ENCODE data around the gene GGACT. TPM values are rescaled to one million over a fixed set of nuclear protein-coding genes. Genes with fewer than 3 reads are reported as not detected.
"Not testable (repeated sequence)": the region's sequence is repeated elsewhere in the genome, so short reads cannot be mapped to it uniquely, and the experiment has no call there.

Gene GGACT
- total RNA-seq, 1 donor from 2014 or later = 1.4 TPM

DNA sequence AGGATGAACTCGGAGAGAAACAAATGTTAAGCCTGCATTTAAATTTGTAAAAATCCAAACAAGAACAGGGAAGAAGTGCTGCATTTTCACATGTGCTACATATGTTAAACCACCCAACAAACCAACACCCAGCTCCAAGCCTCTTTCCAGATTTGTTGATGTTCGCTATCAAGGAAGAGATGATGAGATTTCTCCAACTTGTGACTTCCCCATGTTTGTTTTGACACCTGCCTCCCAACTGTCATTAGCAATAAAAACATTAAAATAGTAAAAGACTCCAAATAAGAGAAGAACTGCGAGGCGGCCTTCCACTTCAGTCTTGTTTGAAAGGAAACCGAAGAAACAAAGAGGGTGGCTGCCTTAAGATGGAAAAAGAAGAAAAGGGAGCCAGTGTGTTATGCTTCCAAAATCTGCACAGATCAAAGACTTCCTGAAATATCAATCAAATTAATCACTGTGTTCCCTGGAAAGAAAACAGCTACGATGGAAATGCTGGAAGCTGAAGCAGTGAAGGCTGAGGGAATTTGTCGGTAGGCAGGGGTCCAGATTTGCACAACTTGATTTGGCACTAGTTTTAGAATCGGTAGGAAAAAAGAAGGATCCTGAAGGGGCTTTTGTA is 14.0 kb upstream of the GGACT start:
- intact Hi-C loops (cut with micrococcal nuclease) = no loop called here
- no peak for DNase-seq
- ATAC-seq = no peak

DNA sequence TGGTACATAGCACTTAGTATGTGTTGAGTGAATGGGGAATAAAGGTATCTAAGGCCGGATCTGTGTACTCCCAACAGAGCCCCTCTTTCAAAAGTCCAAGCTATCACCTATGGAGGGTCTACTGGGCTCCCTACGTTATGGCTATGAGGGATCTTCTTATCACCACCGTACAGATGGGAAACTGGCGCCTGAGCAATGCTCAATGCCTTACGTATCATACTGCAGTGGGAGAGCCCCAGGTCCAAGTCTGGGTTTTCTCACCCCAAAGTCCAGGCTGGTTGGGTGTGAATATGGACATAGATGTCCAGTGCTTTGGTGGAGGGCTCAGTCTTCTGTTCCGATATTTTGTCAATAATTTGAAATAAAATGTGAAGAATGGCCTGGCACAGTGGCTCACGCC is 13.1 kb upstream of the GGACT start:
- intact Hi-C loops (cut with micrococcal nuclease) = no loop called here
- DNase-seq (no peak), ATAC-seq (no peak)

DNA sequence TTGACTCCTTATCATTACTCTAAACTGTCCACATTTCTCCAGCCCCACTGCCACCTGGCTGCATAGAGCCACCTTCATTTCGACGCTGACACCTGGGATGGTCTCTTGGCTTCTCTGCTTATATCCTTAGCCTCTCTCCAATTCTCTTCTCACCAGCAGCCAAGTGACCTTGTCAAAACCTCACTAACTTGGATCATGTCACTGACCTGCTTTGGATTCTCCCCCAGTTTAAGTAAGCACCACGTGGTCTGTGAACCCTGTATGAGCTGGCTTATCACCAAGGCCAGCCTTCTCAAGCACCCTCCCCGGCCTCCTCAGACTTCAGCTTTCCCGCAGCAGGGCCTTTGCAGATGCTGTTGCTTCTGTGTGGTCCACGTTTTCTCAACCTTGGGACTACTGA is 12.3 kb upstream of the GGACT start:
- ATAC-seq (no peak), DNase-seq (no peak)
- intact Hi-C loops (cut with micrococcal nuclease) = no loop called here

DNA sequence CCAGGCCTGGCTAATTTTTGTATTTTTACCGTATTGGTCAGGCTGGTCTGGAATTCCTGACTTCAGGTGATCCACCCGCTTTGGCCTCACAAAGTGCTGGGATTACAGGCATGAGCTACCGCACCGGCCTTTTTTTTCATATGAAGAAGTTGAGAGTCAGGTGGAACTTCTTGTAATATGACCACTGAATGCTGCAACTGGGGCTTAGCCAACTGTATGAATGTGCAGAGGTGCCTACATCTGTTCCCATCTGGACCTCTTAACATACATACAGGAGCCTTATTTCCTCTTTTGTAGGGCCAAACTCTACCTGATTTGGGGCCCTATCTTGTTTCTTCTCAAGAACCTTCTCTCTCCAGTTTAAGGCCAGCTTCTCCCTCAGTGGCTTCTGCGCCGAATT is 11.9 kb upstream of the GGACT start:
- intact Hi-C loops (cut with micrococcal nuclease) = no loop called here
- no peak for ATAC-seq
- DNase-seq = no peak

DNA sequence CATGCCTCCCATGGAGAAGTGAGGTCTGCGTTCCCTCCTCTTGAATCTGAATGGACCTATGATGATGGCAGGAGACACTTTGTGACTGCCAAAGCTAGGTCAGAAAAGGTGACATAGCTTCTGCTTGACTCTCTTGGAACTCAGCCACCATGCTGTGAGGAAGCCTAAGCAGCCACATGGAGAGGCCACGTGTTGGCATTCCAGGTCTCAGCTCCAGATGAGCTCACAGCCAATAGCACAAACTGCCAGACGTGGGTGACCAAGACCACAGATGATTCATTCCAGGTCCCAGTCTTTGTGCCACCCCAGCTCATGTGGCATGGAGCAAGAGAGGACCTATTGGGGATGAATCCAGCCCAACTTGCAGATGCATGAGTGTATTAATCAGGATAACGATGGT is 8.7 kb upstream of the GGACT start:
- intact Hi-C loops (cut with micrococcal nuclease) = no loop called here
- ATAC-seq = no peak
- no peak for DNase-seq

DNA sequence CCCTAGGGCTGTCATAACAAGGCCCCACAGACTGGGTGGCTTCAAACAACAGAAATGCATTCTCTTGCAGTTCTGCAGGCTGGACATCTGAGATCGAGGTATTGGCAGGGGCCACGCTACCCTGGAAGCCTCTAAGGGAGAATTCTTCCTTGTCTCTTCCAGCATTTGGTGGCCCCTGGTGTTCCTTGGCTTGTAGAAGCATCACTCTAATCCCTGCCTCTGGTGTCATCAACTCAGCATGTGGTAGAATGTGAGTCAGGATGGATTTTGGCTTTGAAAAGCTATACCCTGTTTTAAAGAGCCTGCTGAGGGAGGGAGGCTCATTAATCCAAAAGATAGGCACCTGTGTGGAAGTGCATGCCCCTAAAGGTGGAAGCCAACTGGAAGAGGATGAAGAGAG is 7.9 kb upstream of the GGACT start:
- ATAC-seq (no peak), DNase-seq (no peak)
- intact Hi-C loops (cut with micrococcal nuclease) = no loop called here

DNA sequence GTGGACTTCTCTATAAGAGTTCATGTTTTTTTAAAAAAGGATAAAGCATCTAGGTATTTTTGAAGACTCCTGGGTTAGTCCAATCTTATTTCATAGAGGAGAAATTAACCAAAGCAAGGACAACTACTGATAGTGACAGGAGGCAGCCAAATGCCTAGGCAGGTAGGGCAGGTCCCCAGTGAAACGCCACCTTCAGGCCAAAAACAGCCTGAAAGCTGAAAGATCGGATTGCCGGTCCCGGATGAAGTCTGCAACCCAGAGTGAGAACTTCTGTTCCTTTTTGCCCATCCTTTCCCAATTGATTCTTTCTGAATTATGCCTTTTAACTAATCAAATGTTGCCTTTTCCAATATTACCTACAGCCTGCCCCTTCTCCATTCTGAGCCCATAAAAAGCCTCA is 6.1 kb upstream of the GGACT start:
- no peak for ATAC-seq
- intact Hi-C loops (cut with micrococcal nuclease) = no loop called here
- DNase-seq = no peak

DNA sequence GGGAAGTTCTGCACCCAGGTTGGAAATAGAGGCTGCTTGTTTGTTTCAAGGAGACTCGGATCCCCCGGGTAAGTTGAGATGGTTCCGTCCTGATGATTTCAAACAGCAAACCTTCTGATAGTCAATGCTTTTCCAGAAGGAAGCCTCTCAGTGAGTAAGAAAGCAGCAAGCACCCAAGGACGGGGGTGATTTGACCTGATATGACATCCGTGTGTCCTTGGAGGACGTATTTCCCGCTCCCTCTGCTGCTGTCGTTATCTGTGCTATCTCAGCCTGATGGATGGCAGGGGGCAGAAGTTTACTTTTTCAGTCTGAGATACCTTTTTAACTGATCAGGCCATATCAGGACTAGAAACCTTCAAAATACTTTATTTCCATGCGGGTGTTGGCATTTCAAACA is 5.7 kb upstream of the GGACT start:
- ATAC-seq (no peak), DNase-seq (no peak)
- intact Hi-C loops (cut with micrococcal nuclease) = no loop called here

DNA sequence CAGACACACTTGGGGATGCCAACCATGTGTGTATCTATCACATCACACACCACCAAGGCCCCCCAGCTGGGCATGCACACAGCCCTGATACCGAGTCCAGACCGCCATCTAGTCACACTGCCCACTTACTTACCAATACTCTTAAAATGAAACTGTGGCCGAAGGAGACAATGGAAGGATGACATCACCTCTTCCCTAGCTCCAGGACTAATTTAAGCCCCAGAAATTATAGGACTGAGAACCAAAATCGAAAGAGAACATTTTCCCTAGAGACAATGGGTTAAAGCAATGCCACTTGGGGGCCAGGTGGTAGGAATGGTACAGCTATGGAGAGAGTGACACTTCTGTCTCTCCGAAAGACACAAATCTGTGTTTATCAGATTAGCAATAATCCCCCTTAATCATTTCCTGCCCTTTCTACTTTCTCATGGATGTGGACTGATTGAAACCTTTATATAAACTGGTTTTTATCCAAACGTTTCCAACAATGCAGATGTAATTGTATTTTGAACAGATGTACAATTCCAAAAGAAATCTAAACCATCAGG is 663 bp upstream of the GGACT start:
- no peak for ATAC-seq
- intact Hi-C loops (cut with micrococcal nuclease) = no loop called here
- no peak for DNase-seq

DNA sequence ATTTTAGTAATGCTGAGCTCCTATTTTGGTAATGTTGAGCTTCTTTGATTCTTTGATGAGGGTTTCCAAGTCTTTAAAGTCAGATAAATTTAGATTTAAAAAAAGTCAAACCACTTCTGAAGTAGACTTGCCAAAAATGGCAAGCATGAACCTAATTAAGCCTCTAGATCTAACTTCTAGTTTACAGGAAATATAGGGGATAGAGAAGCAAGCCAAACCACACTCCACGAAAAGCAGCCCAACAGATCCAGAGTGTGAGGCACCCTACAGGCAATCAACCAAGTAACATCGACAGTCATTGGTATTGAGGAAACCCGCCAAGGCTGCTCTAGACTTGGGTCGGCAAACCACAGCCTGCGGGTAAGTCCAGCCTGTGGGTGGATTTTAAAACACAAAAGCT is 3.7 kb downstream of the GGACT start:
- no peak for ATAC-seq
- intact Hi-C loops (cut with micrococcal nuclease) = no loop called here
- DNase-seq = no peak

DNA sequence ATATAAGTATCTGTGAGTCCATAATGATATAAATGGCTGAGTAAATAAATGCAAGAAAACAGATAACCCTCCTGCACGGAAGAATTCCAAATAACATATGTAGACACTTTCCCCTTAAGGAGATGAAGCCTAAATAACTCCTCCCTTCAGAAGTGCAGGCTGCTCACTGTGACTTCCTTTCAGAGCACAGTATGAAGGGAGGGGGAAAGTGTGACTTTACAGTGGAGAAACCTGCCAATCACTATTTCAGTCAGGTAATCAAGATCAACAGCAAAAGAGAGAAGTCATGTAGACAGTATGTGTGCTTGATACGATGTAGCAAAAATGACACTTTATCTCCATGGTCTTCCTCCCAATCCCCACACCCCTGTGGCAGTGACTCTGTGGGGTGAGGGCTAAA is 7.1 kb downstream of the GGACT start:
- ATAC-seq (no peak), DNase-seq (no peak)
- intact Hi-C loops (cut with micrococcal nuclease) = no loop called here

DNA sequence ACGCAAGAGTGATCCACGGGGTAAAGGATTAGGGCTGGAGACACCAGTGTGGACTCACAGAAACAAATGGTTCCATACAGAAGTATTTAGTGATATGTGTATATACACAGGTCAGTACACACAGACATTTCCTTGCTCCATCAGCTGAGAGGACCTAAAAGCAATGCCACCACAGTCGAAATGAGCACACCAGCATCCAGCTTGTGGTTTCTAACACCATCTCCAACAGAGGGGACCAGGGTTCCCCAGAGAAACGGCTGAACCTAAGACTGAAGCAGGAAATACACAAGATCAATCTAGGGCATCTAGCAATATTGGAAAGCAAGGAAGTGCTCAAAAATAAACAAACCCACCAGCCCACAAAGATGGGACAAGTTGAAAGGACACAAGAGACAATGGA is 7.6 kb downstream of the GGACT start:
- intact Hi-C loops (cut with micrococcal nuclease) = no loop called here
- DNase-seq (no peak), ATAC-seq (no peak)

DNA sequence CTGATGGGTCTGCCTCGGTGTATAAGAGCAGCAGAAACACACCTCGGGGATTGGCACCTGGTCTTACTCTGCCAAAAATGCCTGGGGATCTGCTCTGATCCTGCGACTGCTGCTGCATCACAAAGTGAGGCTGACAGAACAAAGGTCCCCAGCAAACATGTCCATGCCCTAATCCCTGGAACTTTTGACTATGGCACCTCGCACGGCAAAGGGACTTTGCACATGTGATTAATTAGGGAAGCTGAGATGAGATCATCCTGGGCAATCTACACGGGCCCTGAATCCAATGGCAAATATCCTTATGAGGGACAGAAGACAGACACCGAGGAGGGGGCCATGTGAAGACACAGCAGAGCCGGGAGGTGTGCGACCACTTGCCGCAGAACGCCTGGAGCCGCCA is 8.5 kb downstream of the GGACT start:
- DNase-seq (no peak), ATAC-seq (no peak)
- intact Hi-C loops (cut with micrococcal nuclease) = no loop called here

DNA sequence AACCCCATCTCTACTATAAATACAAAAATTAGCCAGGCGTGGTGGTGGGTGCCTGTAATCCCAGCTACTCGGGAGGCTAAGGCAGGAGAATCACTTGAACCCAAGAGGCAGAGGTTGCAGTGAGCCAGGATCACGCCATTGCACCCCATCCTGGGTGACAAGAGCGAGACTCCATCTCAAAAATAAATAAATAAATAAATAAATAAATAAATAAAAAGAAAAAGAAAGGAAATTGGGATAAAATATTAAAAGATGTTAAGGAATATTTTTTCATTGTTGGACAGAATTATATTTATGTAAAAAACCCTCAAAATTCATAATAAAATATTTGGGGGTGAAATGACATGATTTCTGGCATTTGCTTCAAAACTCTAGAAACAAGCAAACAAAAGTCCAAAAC is 11.3 kb downstream of the GGACT start:
- ATAC-seq; intact Hi-C loops (cut with micrococcal nuclease); DNase-seq: not testable (repeated sequence)

DNA sequence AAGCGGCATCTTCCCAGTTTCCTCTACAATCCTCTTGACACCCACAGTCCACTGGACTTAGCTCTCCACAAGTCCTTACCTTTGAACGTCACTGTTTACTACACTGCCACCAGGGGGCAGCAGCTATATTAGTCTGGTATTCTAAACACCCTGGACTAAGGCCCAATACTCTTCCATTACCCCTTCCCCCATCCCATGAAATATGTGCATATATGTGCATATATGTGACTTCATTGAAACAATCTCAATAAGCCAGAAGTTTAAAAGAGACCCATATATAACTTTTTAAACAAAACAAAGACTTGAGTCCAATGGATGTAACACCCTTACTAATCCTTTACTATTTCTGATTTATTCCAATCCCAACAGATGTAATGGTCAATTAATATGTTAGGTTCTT is 15.5 kb downstream of the GGACT start:
- intact Hi-C loops (cut with micrococcal nuclease) = no loop called here
- peak; percentile 77 for ATAC-seq
- DNase-seq = peak; percentile 67

DNA sequence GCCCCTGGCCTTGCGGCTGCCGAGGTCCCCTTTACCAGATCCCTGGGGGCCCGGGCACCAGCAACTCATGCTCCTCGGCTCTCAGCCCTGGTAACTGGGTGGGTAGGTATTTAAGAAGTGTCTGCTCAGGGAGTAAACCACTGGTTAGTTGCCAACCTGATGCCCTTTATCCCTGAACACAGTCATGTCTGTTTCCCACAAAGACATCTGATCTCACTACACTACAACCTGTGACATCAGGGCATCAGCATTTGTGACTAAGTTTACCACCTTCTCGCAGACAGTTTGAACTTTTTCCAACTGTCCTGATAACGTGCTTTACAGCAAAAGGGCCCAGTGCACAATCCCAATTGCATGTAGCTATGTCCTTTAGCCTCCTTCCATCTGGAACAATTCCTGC is 22.0 kb downstream of the GGACT start:
- no peak for DNase-seq
- intact Hi-C loops (cut with micrococcal nuclease) = no loop called here
- no peak for ATAC-seq

DNA sequence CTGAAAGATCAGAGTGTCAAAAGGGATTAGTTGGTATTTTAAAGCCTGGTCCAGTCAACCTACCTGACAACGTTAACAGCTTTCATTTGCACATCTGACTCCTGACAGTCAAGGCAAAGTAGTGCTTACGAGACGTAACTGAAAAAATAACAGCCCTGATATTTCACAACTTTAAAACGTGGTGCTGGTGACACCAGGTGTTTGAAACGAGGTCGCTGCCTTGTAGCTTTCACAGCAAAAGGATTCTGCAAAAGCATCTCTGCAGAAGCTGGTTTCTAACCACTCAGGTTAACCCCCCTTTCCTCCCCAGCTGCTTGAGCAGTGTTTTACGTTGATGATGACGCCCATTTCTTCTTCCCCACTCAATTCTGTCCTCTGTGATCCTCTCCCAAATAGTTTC is 23.3 kb downstream of the GGACT start:
- DNase-seq (no peak), ATAC-seq (no peak)
- intact Hi-C loops (cut with micrococcal nuclease) = no loop called here

DNA sequence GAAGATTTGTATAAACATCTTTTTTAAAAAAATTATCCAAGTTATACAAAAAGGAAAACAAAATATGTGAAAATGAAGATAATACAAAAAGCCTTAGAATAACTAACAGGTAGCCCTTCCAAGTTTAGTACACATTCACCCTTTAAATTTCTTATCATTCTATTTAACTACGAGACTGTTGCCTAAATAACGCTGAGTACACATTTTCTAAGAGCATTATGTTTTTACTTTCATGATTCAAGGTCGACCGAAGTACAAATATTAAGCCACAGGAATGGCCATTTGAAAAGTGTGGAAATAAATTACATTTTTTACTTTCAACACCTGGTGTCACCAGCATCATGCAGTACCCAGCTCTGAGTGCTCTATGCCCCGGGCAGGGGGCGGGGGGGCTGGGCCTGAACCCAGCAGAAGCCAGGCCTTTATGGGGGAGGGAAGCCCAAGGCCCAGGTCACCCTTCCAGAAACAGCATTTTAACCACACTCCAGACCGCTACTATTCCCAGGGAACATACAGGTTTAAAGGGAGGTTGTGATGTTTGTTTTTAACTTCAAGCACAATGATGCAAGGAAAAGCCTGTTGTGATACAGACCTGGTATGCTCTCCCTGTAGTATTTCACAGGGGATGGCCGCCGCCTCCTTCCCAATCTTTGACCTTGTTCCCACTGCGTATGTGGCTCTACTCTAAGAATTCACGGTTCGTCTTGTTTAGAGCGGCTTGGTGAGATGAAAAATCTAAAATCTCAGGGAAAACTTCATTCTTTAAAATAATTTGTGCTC is 24.0 kb downstream of the GGACT start:
- no peak for DNase-seq
- no peak for ATAC-seq
- intact Hi-C loops (cut with micrococcal nuclease) = no loop called here

DNA sequence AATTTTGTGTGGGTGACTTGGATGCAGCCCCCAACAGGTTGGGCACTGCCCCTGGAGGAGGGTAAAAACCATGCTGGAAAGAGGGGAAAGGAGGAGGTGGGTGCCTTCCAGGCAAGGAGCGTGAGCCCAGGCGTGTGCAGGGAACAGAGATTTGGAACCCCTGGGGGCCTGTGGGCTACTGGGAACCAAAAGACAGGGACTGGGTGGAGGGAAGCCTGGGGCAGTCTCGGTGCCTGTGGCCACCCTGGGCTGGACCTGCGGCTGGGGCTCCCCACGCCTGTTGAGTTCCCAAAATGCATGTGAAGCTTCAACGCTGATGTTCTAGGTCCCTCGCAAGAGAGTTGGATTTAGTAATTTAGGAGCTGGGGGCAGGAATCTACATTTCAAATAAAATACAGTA is 24.8 kb downstream of the GGACT start:
- ATAC-seq (no peak), DNase-seq (no peak)
- intact Hi-C loops (cut with micrococcal nuclease) = no loop called here

DNA sequence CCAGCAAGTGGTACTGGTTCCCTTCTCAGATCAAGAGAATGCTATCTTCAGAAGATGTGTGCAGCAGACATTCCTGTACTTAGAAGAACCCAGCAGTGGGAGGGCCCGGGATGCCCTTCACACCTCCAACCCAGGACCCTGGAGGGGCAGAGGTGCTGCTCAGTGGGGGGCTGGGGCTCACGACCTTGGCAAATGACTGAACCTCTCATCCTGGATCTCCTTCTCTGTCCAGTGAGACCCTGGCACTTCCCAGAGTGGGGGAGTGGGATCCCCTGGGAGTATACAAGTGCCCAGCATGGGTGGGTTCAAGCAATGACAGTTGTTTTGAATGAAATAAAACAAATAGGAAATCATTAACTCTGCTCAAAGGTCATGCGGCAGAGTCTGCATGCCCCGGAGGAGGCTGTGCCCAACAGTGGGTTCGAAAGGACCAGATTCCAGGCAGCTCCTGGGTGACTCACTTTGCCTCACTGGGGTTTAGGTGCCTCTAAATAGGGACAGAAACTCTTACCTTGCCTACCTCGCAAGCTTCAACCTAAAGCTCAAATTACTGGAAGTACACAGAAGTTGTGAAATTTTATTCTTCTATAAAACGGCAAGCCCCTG is 26.9 kb downstream of the GGACT start:
- intact Hi-C loops (cut with micrococcal nuclease) = no loop called here
- no peak for DNase-seq
- ATAC-seq = no peak

DNA sequence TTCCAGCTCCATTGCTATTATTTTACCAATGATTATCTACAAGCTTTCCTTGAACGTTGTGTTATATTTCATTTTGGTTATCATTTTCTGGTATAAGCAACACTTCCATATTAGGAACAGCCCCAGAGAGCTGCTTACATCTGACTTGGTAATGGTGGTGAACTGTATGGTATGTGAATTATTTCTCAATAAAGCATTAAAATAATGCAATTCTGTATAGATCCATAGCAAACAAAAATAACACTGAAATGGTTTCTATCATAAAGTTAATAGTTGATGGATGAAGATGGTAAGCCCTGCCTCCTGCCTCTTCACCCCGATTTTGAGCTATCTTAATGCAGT is 27.5 kb downstream of the GGACT start:
- intact Hi-C loops (cut with micrococcal nuclease) = no loop called here
- DNase-seq (no peak), ATAC-seq (no peak)

Data from left ventricle myocardium superior (tissue), 1 donor.